GM12878 (cell line): ENCODE results near the gene BBX. TPM values are rescaled to one million over a fixed set of nuclear protein-coding genes. Genes with fewer than 3 reads are reported as not detected.

Experiments used
- ATF7 ChIP-seq: fragments of 450-650 bp; IDR thresholded peaks from 2 replicates; pipeline ENCODE4 v1.6.1; 2016; ENCODE audit warnings: low read depth, mild to moderate bottlenecking
- BHLHE40 ChIP-seq, 2 experiments: fragments of 450-650 bp in 1 of 2; IDR thresholded peaks; 2 replicates each; pipeline ENCODE4 v1.6.1; 2011 to 2017; ENCODE audit warnings: low read depth in 2 of 2, borderline replicate concordance in 1 of 2, improper control_type of control experiment in 1 of 2, low read length in 1 of 2, mild to moderate bottlenecking in 1 of 2
- CTCF ChIP-seq, 3 experiments: IDR thresholded peaks in 2 of 3; conservative IDR thresholded peaks in 1 of 3; 2 replicates each; pipeline ENCODE4 v1.5.1; 2011; ENCODE audit warnings: low read depth in 3 of 3, low read length in 3 of 3, mild to moderate bottlenecking in 3 of 3, control low read depth in 2 of 3, moderate library complexity in 2 of 3, inconsistent platforms in 1 of 3, mixed read lengths in 1 of 3; ENCODE audit not compliant: control insufficient read depth in 2 of 3, insufficient read depth in 1 of 3; ENCODE audit errors: extremely low read depth in 1 of 3
- E4F1 ChIP-seq: fragments of 450-650 bp; IDR thresholded peaks from 2 replicates; pipeline ENCODE4 v1.6.1; 2018; ENCODE audit warnings: borderline replicate concordance, mild to moderate bottlenecking; ENCODE audit not compliant: partially characterized antibody
- FOXM1 ChIP-seq: IDR thresholded peaks from 2 replicates; pipeline ENCODE4 v1.6.1; 2012; ENCODE audit warnings: low read depth, mild to moderate bottlenecking, inconsistent platforms, low read length, moderate library complexity
- HDAC2 ChIP-seq: fragments of 200-600 bp; sonication (generic); IDR thresholded peaks from 2 replicates; pipeline ENCODE4 v1.6.1; 2017
- HSF1 ChIP-seq: fragments of 150-350 bp; IDR thresholded peaks from 2 replicates; pipeline ENCODE4 v1.6.1; 2014; ENCODE audit warnings: mild to moderate bottlenecking, low read depth, low read length
- IRF4 ChIP-seq: IDR thresholded peaks from 2 replicates; pipeline ENCODE4 v1.6.1; 2011; ENCODE audit warnings: low read depth, low read length
- JUNB ChIP-seq: IDR thresholded peaks from 2 replicates; pipeline ENCODE4 v1.6.1; 2016; ENCODE audit warnings: antibody characterized with exemption, mild to moderate bottlenecking
- NBN ChIP-seq: fragments of 450-650 bp; IDR thresholded peaks from 2 replicates; pipeline ENCODE4 v1.6.1; 2016
- NFYB ChIP-seq: IDR thresholded peaks from 2 replicates; pipeline ENCODE4 v1.6.1; 2011; ENCODE audit warnings: low read depth, mild to moderate bottlenecking, low read length, improper control_type of control experiment, moderate library complexity; ENCODE audit not compliant: insufficient read depth
- POLR2A ChIP-seq: IDR thresholded peaks from 2 replicates; pipeline ENCODE4 v1.6.1; 2011; ENCODE audit warnings: low read depth, mild to moderate bottlenecking, low read length
- SMC3 ChIP-seq: IDR thresholded peaks from 2 replicates; pipeline ENCODE4 v1.6.1; 2011; ENCODE audit warnings: low read length, improper control_type of control experiment, borderline replicate concordance
- SP1 ChIP-seq: IDR thresholded peaks from one replicate; pipeline ENCODE4 v1.6.1; 2011; ENCODE audit warnings: low read depth, low read length
- TCF7 ChIP-seq: IDR thresholded peaks from 2 replicates; pipeline ENCODE4 v1.6.1; 2014; ENCODE audit warnings: antibody characterized with exemption, borderline replicate concordance
- ZNF592 ChIP-seq: fragments of 450-650 bp; IDR thresholded peaks from 2 replicates; pipeline ENCODE4 v1.6.1; 2017; ENCODE audit warnings: mild to moderate bottlenecking, moderate library complexity
- polyA plus RNA-seq, 11 experiments: library from polyadenylated mRNA; depleted of rRNA in 4 of 11; unstranded in 6 of 11; stranded (reverse) in 5 of 11; fragments of >200 nt; fragmentation: Nextera tagmentation in 4 of 11; fragmentation: Illumina TruSeq in 1 of 11; extraction: Ambion mirVana in 4 of 11; extraction: Trizol in 1 of 11; gene quantifications; 1 replicate in 1 of 11; 2 replicates in 10 of 11; pipeline versions ENCODE4 v1.2.1 to v1.2.3, GENCODE V29; 2011 to 2016; ENCODE audit warnings: inconsistent platforms in 2 of 11, missing spikeins in 2 of 11, low read depth in 1 of 11
- total RNA-seq, 4 experiments: library from RNA; depleted of rRNA in 3 of 4; stranded (reverse); fragments of >200 nt in 3 of 4; fragmentation: Illumina TruSeq in 1 of 4; extraction: Trizol in 1 of 4; gene quantifications; 2 replicates each; pipeline versions ENCODE4 v1.2.1 to v1.2.3, GENCODE V29; 2013 to 2021
- TF ChIP-seq, protein P1 (sequence below): fragments of 450-650 bp; IDR thresholded peaks from 2 replicates; pipeline ENCODE4 v1.6.1; 2017; ENCODE audit warnings: mild to moderate bottlenecking, low read depth, inconsistent platforms; ENCODE audit not compliant: poor library complexity, severe bottlenecking

BBX gene
- total and polyA plus RNA-seq, 10 of the 15 experiments (the other 5 are each of a cell fraction or from before 2014, with no cell fraction given), result 13.3 to 38.5 (median 32.0) TPM

DNA sequence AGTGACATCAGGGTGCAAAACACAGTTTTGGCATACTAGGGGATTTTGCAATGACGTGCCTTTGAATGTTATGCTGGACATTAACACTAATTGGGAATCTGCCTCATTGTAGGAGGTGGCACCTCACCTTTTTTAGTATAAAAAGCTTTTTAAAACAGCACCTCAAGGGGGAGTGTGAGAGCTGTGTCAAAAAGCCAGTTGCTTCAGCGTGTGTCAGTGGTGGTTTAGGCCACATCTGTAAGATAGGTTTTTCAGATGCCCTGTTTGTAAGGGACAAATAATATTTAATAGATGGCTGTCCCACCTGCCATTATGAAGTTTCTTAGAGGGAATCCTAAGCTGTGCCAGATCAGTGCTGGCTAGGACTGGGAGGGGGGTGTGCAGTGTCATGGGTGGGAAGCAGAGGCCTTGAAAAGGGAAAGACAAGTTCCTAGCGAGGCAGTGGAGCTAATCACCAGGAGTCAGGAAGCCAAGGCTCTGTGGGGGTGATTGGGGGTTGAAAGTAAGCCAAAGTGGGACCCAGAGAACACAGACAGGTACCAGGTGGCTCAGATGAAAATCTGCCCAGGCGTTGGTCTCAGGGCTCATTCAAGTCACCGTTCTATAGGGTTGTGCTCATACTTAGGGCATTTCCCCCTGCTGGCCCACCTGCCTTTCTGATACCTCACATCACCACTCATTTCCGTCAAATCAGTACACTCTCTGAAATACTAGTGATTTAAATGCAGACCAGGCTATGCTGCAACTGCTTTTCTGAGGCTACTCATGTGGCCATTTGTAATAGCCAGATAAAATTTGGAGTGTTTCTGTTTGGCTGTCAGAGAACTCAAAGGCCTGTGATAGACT is 120.5 kb downstream of the BBX start (continued):
- no peak for TF ChIP-seq ZNF592
- no peak for TF ChIP-seq HSF1
- TF ChIP-seq NFYB, result no peak
- TF ChIP-seq IRF4, result no peak
- TF ChIP-seq E4F1, result no peak
- peak; percentile 29; the same call in 1 of the 2 replicates for TF ChIP-seq SMC3
- TF ChIP-seq HDAC2, result no peak
- TF ChIP-seq BHLHE40 (IDR thresholded peaks at IDR 0.05; ENCODE audit: borderline replicate concordance in 1 of 2, low read depth in 2 of 2, low read length in 1 of 2), result no peak
- TF ChIP-seq TCF7, result no peak
- peak; percentile 27; the same call in 1 of the 2 replicates for TF ChIP-seq FOXM1
- 0 out of 2 replicates have a peak, but pooled peaks have one; percentile 11 for TF ChIP-seq NBN
- TF ChIP-seq SP1, result no peak
- TF ChIP-seq POLR2A, result no peak
- TF ChIP-seq, protein P1, sequence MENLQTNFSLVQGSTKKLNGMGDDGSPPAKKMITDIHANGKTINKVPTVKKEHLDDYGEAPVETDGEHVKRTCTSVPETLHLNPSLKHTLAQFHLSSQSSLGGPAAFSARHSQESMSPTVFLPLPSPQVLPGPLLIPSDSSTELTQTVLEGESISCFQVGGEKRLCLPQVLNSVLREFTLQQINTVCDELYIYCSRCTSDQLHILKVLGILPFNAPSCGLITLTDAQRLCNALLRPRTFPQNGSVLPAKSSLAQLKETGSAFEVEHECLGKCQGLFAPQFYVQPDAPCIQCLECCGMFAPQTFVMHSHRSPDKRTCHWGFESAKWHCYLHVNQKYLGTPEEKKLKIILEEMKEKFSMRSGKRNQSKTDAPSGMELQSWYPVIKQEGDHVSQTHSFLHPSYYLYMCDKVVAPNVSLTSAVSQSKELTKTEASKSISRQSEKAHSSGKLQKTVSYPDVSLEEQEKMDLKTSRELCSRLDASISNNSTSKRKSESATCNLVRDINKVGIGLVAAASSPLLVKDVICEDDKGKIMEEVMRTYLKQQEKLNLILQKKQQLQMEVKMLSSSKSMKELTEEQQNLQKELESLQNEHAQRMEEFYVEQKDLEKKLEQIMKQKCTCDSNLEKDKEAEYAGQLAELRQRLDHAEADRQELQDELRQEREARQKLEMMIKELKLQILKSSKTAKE, result no peak
- no peak for TF ChIP-seq ATF7
- TF ChIP-seq CTCF (IDR thresholded peaks at IDR 0.05 in 2 of 3, conservative IDR thresholded peaks at IDR 0.05 in 1 of 3; ENCODE audit: control insufficient read depth in 2 of 3, extremely low read depth in 1 of 3, insufficient read depth in 1 of 3, low read depth in 3 of 3, low read length in 3 of 3), result peak; percentile 34 to 53 (median 48); a peak in 5 of 6 replicates
- peak; percentile 31; the same call in 1 of the 2 replicates for TF ChIP-seq JUNB
